SU-DHL-6 (cell line): ENCODE data around the gene SORCS2.

ENCODE experiments used
- CTCF ChIP-seq: fragments of 200-600 bp; sonication (generic); IDR thresholded peaks from one replicate; pipeline ENCODE4 v1.5.1; 2017; ENCODE audit warnings: antibody characterized with exemption, mild to moderate bottlenecking, low read length, moderate library complexity; ENCODE audit not compliant: insufficient read depth, poor library complexity, severe bottlenecking
- EZH2phosphoT487 ChIP-seq: fragments of 200-600 bp; sonication (generic), shearing (Covaris generic); conservative IDR thresholded peaks from 2 replicates; pipeline ENCODE4 v1.6.1; 2018; ENCODE audit warnings: mild to moderate bottlenecking, antibody characterized with exemption, low read length, moderate library complexity, mixed read lengths

- no peak for TF ChIP-seq CTCF
- TF ChIP-seq EZH2phosphoT487 = no peak
Observed at GRCh38 chr4:7584098-7584497, 391.8 kb downstream of the SORCS2 start.
